Chondrocyte (in vitro differentiated cells): ENCODE results near the gene BRICD5. TPM values are rescaled to one million over a fixed set of nuclear protein-coding genes. Genes with fewer than 3 reads are reported as not detected.
A peak's percentile ranks its signal among the peaks of the same experiment; 100 is the strongest.

Experiments used
- DNase-seq: peaks from one replicate; pipeline ENCODE4 v3.0.0; 2021; ENCODE audit warnings: mixed read lengths, low spot score
- H3K27ac Mint-ChIP-seq: one replicate; pipeline ENCODE4 v1.8.0; 2021; ENCODE audit warnings: mild to moderate bottlenecking, moderate library complexity, mixed read lengths; ENCODE audit not compliant: unreplicated experiment
- H3K27me3 Mint-ChIP-seq: 2 replicates; pipeline ENCODE4 v1.8.0; 2021; ENCODE audit warnings: low read depth, mixed read lengths
- H3K36me3 Mint-ChIP-seq: 2 replicates; pipeline ENCODE4 v1.8.0; 2021; ENCODE audit warnings: low read depth, mixed read lengths
- H3K4me1 Mint-ChIP-seq: 2 replicates; pipeline ENCODE4 v1.8.0; 2021; ENCODE audit warnings: low read depth, mild to moderate bottlenecking, mixed read lengths
- H3K4me3 Mint-ChIP-seq: one replicate; pipeline ENCODE4 v1.8.0; 2021; ENCODE audit warnings: mild to moderate bottlenecking, moderate library complexity, mixed read lengths; ENCODE audit not compliant: unreplicated experiment
- H3K9me3 Mint-ChIP-seq: 2 replicates; pipeline ENCODE4 v1.8.0; 2021; ENCODE audit warnings: low read depth, mixed read lengths
- CTCF ChIP-seq: fragments of 200-600 bp; sonication (generic); IDR thresholded peaks from 2 replicates; pipeline ENCODE4 v1.5.0; 2021; ENCODE audit warnings: antibody characterized with exemption, mild to moderate bottlenecking, moderate library complexity
- total RNA-seq: library from RNA; stranded (reverse); gene quantifications from 3 replicates; pipeline ENCODE4 v1.2.1, GENCODE V29; 2021

Gene BRICD5
- total RNA-seq, 1 donor from 2014 or later: 5.4 TPM

- Mint-ChIP-seq H3K9me3 (no peaks in the 10 kb centered on the region), H3K27ac (no peak overlapping the region), H3K4me1 (peaks cover 16% of the 10 kb centered on the region), H3K27me3 (no peaks in the 10 kb centered on the region), H3K4me3 (no peak overlapping the region), H3K36me3 (peaks cover 4% of the 10 kb centered on the region)
- no peak for DNase-seq
- no peak for TF ChIP-seq CTCF
Observed at GRCh38 chr16:2163211-2163881, 47.3 kb downstream of the BRICD5 start.

GRCh38 chr16:2162676-2163118, 48.0 kb downstream of the BRICD5 start:
- H3K36me3 Mint-ChIP-seq: peaks cover 4% of the 10 kb centered on the region
- H3K4me3 Mint-ChIP-seq: no peak overlapping the region
- no peak for DNase-seq
- no peaks in the 10 kb centered on the region for H3K9me3 Mint-ChIP-seq
- H3K27ac Mint-ChIP-seq: no peak overlapping the region
- H3K4me1 Mint-ChIP-seq: peaks cover 23% of the 10 kb centered on the region
- H3K27me3 Mint-ChIP-seq: no peaks in the 10 kb centered on the region
- TF ChIP-seq CTCF: no peak

GRCh38 chr16:2161911-2162310, 48.8 kb downstream of the BRICD5 start:
- Mint-ChIP-seq H3K9me3 (no peaks in the 10 kb centered on the region), H3K27ac (no peak overlapping the region), H3K27me3 (no peaks in the 10 kb centered on the region), H3K36me3 (peaks cover 4% of the 10 kb centered on the region), H3K4me3 (no peak overlapping the region), H3K4me1 (peaks cover 31% of the 10 kb centered on the region)
- DNase-seq: no peak
- no peak for TF ChIP-seq CTCF

- no peak for TF ChIP-seq CTCF
- peaks cover 2% of the 10 kb centered on the region for H3K36me3 Mint-ChIP-seq
- DNase-seq: no peak
- no peak overlapping the region for H3K4me3 Mint-ChIP-seq
- H3K4me1 Mint-ChIP-seq: peaks cover 39% of the 10 kb centered on the region
- no peaks in the 10 kb centered on the region for H3K9me3 Mint-ChIP-seq
- H3K27ac Mint-ChIP-seq: peak overlapping the region; percentile 24
- H3K27me3 Mint-ChIP-seq: no peaks in the 10 kb centered on the region
Observed at GRCh38 chr16:2160915-2161551, 49.6 kb downstream of the BRICD5 start.

Other genes starting within 250 kb of the BRICD5 start
- gene RPS2, start 246.0 kb downstream of the BRICD5 start, total RNA-seq: 1,605 to 1,878 TPM (median 1,662 TPM) in 3 replicates
- not detected in 3 replicates for gene RNF151, start 244.0 kb downstream of the BRICD5 start, total RNA-seq
- 20.9 to 40.1 TPM (median 21.6 TPM) in 3 replicates for gene TBL3, start 238.8 kb downstream of the BRICD5 start, total RNA-seq
- gene NOXO1, start 229.4 kb downstream of the BRICD5 start, total RNA-seq: 0.25 to 0.48 TPM (median 0.26 TPM) in 3 replicates
- 17.0 to 19.7 TPM (median 17.5 TPM) in 3 replicates for gene GFER, start 226.7 kb downstream of the BRICD5 start, total RNA-seq
- gene SYNGR3, start 220.9 kb downstream of the BRICD5 start, total RNA-seq: 0.39 to 0.74 TPM (median 0.67 TPM) in 3 replicates
- 39.0 to 43.4 TPM (median 41.7 TPM) in 3 replicates for gene ZNF598, start 201.0 kb downstream of the BRICD5 start, total RNA-seq
- 1.1 to 3.7 TPM (median 2.5 TPM) in 3 replicates for gene NPW, start 191.1 kb downstream of the BRICD5 start, total RNA-seq
- 61.5 to 89.4 TPM (median 87.0 TPM) in 3 replicates for gene NHERF2, start 184.0 kb downstream of the BRICD5 start, total RNA-seq
- gene NTHL1, start 163.0 kb downstream of the BRICD5 start, total RNA-seq: 12.6 to 15.4 TPM (median 14.2 TPM) in 3 replicates
- 107 to 158 TPM (median 108 TPM) in 3 replicates for gene TSC2, start 162.9 kb downstream of the BRICD5 start, total RNA-seq
- 131 to 230 TPM (median 216 TPM) in 3 replicates for gene PKD1, start 75.0 kb downstream of the BRICD5 start, total RNA-seq
- gene RAB26, start 62.2 kb downstream of the BRICD5 start, total RNA-seq: 0.28 to 1.1 TPM (median 0.80 TPM) in 3 replicates
- 62.1 to 71.3 TPM (median 63.4 TPM) in 3 replicates for gene TRAF7, start 55.1 kb downstream of the BRICD5 start, total RNA-seq
- 1.3 to 3.6 TPM (median 2.3 TPM) in 3 replicates for gene CASKIN1, start 14.3 kb downstream of the BRICD5 start, total RNA-seq
- gene MLST8, start 5.4 kb downstream of the BRICD5 start, total RNA-seq: 37.1 to 41.4 TPM (median 39.3 TPM) in 3 replicates
- 15.6 to 21.1 TPM (median 16.0 TPM) in 3 replicates for gene PGP, start 4.0 kb upstream of the BRICD5 start, total RNA-seq
- gene E4F1, start 12.7 kb upstream of the BRICD5 start, total RNA-seq: 18.7 to 25.7 TPM (median 20.7 TPM) in 3 replicates
- gene DNASE1L2, start 25.6 kb upstream of the BRICD5 start, total RNA-seq: 0.97 to 1.6 TPM (median 1.2 TPM) in 3 replicates
- gene ECI1, start 40.7 kb upstream of the BRICD5 start, total RNA-seq: 25.5 to 45.4 TPM (median 44.5 TPM) in 3 replicates
- gene RNPS1, start 57.3 kb upstream of the BRICD5 start, total RNA-seq: 109 to 122 TPM (median 111 TPM) in 3 replicates
- gene ABCA3, start 129.9 kb upstream of the BRICD5 start, total RNA-seq: 16.3 to 27.3 TPM (median 26.0 TPM) in 3 replicates
- 4.9 to 7.7 TPM (median 7.6 TPM) in 3 replicates for gene CCNF, start 218.6 kb upstream of the BRICD5 start, total RNA-seq
- gene TEDC2, start 249.2 kb upstream of the BRICD5 start, total RNA-seq: 3.9 to 6.5 TPM (median 5.5 TPM) in 3 replicates